HG03066 (cell line): ENCODE measurements around the gene HMOX1.
"Not testable (repeated sequence)": the region's sequence is repeated elsewhere in the genome, so short reads cannot be mapped to it uniquely, and the experiment has no call there.

ENCODE experiments used
- ATAC-seq: cut with Tn5 transposase; IDR thresholded peaks from one replicate; pipeline ENCODE4 v1.9.1; 2021; ENCODE audit warnings: low read depth; ENCODE audit not compliant: unreplicated experiment

Gene HMOX1

GRCh38 chr22:35430897-35431322 is 50.0 kb downstream of the HMOX1 start:
- no peak for ATAC-seq

GRCh38 chr22:35431483-35432227 is 50.8 kb downstream of the HMOX1 start:
- no peak for ATAC-seq

GRCh38 chr22:35432228-35432905 is 51.5 kb downstream of the HMOX1 start:
- no peak for ATAC-seq

- no peak for ATAC-seq
Measured at GRCh38 chr22:35434061-35434710, 53.3 kb downstream of the HMOX1 start.

DNA sequence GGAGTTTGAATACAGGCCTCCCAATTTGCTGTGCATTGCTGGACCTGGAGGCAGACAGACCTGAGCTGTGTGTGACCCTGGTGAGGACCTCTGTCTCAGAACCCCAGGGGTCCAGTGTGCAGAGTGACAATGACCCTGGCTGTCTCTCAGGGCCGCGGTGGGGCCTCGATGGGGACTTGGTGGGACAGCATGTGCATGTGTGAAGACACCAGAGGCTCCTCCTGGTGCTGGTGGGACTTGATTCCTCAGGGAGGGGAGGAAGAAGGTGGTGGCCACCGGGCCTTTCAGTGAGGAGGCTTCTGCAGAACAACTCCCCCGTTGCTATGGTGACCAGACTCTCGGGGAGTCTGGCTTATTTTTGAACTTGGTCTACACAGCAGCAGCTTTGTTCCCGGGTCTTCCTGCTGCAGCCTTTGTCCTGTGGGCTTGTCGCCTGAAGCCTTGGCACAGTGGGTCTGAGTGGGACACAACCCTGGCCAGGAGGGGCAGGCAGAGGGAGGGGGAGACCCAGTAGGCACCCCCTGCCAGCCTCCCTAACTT is 54.4 kb downstream of the HMOX1 start:
- no peak for ATAC-seq

DNA sequence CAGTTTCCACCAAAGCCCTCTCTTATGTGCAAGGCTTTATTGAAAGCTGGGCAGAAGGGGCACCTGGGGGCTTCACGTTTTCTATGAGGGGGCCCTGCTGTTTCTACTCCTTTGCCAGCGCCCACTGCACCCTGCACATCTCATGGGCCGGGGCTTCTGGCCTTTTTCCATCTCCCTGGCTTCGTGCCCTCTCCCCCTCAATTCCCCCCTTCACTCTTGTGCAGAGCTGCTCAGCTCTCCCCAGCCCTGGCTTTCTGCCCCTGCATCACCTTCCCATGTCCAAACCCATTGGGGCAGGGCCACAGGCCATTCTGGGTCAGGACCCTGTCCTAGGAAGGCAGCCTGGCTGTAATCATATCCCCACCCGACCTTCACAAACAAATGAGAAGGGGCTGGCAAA is 55.5 kb downstream of the HMOX1 start:
- ATAC-seq, result no peak

- no peak for ATAC-seq
Measured at GRCh38 chr22:35437049-35437448, 56.2 kb downstream of the HMOX1 start.

DNA sequence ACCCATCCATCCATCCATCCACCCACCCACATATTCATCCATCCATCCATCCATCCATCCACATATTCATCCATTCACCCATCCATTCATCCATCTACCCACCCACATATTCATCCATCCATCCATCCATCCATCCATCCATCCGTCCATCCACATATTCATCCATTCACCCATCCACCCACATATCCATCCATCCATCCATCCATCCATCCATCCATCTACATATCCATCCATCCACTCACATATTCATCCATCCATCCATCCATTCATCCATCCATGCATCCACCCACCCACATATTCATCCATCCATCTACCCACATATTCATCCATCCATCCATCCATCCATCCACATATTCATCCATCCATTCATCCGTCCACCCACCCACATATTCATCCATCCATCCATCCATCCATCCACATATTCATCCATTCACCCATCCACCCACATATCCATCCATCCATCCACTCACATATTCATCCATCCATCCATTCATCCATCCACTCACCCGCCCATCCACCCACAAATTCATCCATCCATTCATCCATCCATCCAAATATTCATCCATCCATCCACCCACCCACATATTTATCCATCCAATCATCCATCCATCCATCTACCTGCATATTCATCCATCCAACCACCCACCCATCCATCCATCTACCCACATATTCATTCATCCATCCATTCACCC is 57.9 kb downstream of the HMOX1 start:
- ATAC-seq, result not testable (repeated sequence)

DNA sequence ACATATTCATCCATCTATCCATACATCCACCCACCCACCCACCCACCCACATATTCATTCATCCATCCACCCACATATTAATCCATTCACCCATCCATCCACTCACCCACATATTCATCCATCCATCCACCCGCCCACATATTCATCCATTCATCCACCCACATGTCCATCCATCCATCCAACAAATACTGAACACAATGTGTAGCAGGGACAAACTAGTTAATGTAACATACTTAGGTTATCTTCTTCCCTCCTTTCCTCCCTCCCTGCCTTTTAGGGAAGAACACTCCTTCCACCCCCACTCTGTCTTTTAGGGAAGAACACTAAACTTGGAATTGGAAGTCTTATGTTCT is 58.4 kb downstream of the HMOX1 start:
- ATAC-seq, result no peak

- no peak for ATAC-seq
Measured at GRCh38 chr22:35440129-35440528, 59.2 kb downstream of the HMOX1 start.

DNA sequence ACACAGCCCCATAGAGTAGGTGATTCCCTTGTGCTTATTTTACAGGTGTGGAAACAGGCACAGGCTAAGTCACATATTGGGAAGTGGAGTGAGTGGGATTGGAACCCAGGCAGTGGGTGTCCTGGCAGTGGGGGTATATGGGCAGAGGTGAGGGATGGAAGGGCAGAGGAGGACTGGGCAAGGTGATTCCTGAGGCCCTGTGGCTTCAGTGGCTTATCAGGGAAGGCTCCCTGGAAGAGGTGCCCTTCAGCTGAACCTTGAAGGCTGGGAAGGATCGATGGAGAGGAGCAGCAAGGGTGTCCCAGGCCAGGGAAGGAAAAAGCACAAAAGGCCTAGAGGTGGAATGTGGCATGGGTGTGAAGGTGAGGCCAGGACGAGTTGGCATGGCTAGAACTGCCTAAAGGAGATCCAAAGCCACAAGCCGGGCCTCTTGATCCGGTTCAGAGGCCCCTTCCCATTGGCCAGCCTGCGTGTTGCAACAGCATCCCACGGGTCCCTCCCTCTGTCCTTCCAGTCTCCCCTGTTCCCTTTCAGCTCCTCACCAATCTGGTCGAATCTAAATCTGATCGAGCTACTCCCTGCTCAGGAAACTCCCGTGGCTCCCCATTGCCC is 60.7 kb downstream of the HMOX1 start:
- no peak for ATAC-seq

DNA sequence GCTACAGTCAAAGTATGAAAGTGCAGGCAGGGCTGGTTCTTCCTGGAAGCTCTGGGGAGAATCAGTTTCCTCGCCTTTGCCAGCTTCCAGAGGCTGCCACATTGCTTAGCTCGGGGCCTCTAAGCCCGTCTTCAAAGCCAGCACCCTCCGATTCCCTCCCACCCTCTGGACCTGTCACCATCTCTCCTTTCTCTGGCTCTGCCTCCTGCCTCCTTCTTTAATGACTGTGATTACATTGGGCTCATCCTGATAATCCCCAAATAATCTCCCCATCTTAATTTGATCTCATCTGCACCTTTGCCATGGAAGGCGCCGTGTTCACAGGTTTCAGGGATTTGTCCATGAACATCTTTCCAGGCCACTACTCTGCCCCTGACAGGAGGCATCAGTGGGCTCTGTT is 61.6 kb downstream of the HMOX1 start:
- no peak for ATAC-seq

DNA sequence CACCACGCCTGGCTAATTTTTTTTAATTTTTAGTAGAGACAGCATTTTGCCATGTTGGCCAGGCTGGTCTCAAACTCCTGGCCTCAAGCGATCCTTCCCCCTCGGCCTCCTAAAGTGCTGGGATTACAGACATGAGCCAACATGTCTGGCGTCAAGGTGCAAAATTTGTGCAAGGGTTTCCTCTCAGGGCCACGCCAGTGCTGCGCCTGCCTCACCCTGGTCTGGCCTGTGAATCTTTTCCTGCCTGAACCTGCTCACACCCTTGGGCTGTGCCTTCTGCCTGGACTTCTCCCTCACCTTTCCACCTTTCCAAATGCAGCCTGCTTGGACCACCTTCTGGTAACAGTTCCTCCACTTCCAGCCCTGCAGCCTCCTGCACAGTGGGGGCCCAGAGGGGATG is 62.4 kb downstream of the HMOX1 start:
- no peak for ATAC-seq
